Measurements from ENCODE around the gene COL12A1. TPM values are rescaled to one million over a fixed set of nuclear protein-coding genes. Genes with fewer than 3 reads are reported as not detected.

The COL12A1 gene
- total RNA-seq, 2 experiments from 2014 or later: not detected

DNA sequence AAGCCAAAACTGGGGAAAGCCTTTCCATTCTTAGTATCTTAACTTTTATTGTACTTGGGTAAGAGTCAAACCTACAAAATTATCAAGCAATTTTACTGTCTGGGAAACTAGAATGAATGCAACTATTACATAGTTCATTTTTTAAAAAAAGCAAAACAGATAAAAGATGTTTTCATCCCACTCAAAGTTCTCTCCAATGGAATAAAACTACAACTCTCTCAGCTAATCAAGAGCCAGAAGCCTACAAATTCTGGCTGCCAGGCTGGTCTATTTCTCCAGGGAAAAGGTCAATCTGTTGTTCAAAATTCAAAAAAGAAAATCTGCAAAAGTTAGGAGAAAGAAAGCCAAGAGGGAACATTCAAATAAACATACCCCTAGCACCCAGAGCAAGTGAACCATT lies 56.2 kb downstream of the COL12A1 start:
- Histone ChIP-seq H3K27ac (ENCODE audit: low read depth in 1 of 2, low read length in 2 of 2) (no peak overlapping the region), H3K9me3 (ENCODE audit: control insufficient read depth in 1 of 2, insufficient read depth in 1 of 2, low read length in 2 of 2) (no peaks in the 10 kb centered on the region), H3K27me3 (ENCODE audit: control insufficient read depth in 1 of 2, insufficient read depth in 2 of 2, low read length in 2 of 2) (peaks cover 0 to 2% of the 10 kb centered on the region in 2 experiments), H3K4me1 (ENCODE audit: insufficient read depth, low read length) (no peaks in the 10 kb centered on the region), H3K36me3 (ENCODE audit: insufficient read depth, low read length) (no peaks in the 10 kb centered on the region), H3K4me3 (ENCODE audit: low read length) (no peak overlapping the region)
- no peaks in the 10 kb centered on the region for H3K9me3 Mint-ChIP-seq
- DNase-seq: no peak
- no peak overlapping the region for H3K27ac Mint-ChIP-seq
- H3K4me1 Mint-ChIP-seq (ENCODE audit: low read depth): no peaks in the 10 kb centered on the region
- CTCF ChIA-PET: no interaction called here
- TF ChIP-seq, protein P1, sequence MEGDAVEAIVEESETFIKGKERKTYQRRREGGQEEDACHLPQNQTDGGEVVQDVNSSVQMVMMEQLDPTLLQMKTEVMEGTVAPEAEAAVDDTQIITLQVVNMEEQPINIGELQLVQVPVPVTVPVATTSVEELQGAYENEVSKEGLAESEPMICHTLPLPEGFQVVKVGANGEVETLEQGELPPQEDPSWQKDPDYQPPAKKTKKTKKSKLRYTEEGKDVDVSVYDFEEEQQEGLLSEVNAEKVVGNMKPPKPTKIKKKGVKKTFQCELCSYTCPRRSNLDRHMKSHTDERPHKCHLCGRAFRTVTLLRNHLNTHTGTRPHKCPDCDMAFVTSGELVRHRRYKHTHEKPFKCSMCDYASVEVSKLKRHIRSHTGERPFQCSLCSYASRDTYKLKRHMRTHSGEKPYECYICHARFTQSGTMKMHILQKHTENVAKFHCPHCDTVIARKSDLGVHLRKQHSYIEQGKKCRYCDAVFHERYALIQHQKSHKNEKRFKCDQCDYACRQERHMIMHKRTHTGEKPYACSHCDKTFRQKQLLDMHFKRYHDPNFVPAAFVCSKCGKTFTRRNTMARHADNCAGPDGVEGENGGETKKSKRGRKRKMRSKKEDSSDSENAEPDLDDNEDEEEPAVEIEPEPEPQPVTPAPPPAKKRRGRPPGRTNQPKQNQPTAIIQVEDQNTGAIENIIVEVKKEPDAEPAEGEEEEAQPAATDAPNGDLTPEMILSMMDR (IDR thresholded peaks at IDR 0.05): no peak
- peaks cover 25% of the 10 kb centered on the region for H3K27me3 Mint-ChIP-seq
- no peak for ATAC-seq (ENCODE audit: poor library complexity)
- intact Hi-C loops (cut with DNase I, micrococcal nuclease): no loop called here
- POLR2A ChIA-PET: no interaction called here
- H3K4me3 Mint-ChIP-seq: no peak overlapping the region
- H3K36me3 Mint-ChIP-seq (ENCODE audit: low read depth): no peaks in the 10 kb centered on the region

DNA sequence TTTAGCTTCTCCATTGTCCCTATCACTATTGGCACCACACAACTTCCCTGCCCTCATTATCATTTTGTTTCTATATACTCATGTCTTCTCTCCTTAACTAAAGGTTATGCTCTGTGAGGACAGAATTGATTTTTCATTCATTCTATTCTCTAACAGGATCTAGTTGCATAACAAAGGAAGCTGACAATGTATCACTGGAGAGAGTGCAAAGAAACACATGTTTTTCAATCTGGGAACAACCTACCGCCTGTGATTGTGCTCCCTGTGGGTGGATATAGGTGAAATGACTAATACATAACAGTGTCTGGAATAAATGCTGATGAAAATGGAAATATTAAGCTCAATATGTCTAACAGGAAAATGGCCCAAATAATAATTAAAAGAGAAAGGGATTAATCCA lies 56.6 kb downstream of the COL12A1 start:
- no peaks in the 10 kb centered on the region for H3K4me1 ChIP-seq (ENCODE audit: insufficient read depth, low read length)
- Mint-ChIP-seq H3K27ac (no peak overlapping the region), H3K9me3 (no peaks in the 10 kb centered on the region), H3K4me1 (ENCODE audit: low read depth) (no peaks in the 10 kb centered on the region), H3K36me3 (ENCODE audit: low read depth) (no peaks in the 10 kb centered on the region), H3K27me3 (peaks cover 22% of the 10 kb centered on the region), H3K4me3 (no peak overlapping the region)
- H3K27me3 ChIP-seq (ENCODE audit: control insufficient read depth in 1 of 2, insufficient read depth in 2 of 2, low read length in 2 of 2): peaks cover 0 to 2% of the 10 kb centered on the region in 2 experiments
- POLR2A ChIA-PET: no interaction called here
- CTCF ChIA-PET: no interaction called here
- no peak overlapping the region for H3K4me3 ChIP-seq (ENCODE audit: low read length)
- intact Hi-C loops (cut with DNase I, micrococcal nuclease): no loop called here
- no peaks in the 10 kb centered on the region for H3K36me3 ChIP-seq (ENCODE audit: insufficient read depth, low read length)
- no peak for DNase-seq
- ATAC-seq (ENCODE audit: poor library complexity): no peak
- TF ChIP-seq, protein P1 (IDR thresholded peaks at IDR 0.05): no peak
- H3K9me3 ChIP-seq (ENCODE audit: control insufficient read depth in 1 of 2, insufficient read depth in 1 of 2, low read length in 2 of 2): no peaks in the 10 kb centered on the region
- H3K27ac ChIP-seq (ENCODE audit: low read depth in 1 of 2, low read length in 2 of 2): no peak overlapping the region

DNA sequence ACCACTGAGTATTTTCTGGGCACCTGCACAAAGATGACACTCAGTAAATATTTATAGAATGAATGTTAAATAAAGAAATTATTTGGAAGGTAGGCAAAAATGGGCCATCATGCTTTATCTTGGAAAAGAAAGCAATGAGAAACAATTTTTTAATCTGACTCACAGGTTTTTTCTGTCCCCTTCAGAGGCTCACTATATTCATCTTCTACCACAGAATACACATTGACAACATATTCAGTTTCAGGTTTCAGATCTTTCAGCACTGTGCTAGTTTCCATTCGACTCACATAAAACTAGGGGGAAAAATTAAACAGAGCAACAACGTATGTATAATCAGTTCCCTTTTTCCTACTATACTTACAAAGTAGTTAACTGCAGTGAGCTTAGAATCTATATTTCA lies 58.3 kb downstream of the COL12A1 start:
- Histone ChIP-seq H3K4me1 (ENCODE audit: insufficient read depth, low read length) (no peaks in the 10 kb centered on the region), H3K9me3 (ENCODE audit: control insufficient read depth in 1 of 2, insufficient read depth in 1 of 2, low read length in 2 of 2) (no peaks in the 10 kb centered on the region), H3K27ac (ENCODE audit: low read depth in 1 of 2, low read length in 2 of 2) (no peak overlapping the region), H3K27me3 (ENCODE audit: control insufficient read depth in 1 of 2, insufficient read depth in 2 of 2, low read length in 2 of 2) (peaks cover 0 to 2% of the 10 kb centered on the region in 2 experiments), H3K4me3 (ENCODE audit: low read length) (no peak overlapping the region), H3K36me3 (ENCODE audit: insufficient read depth, low read length) (no peaks in the 10 kb centered on the region)
- intact Hi-C loops (cut with DNase I, micrococcal nuclease): no loop called here
- ATAC-seq (ENCODE audit: poor library complexity): no peak
- Mint-ChIP-seq H3K4me1 (ENCODE audit: low read depth) (no peaks in the 10 kb centered on the region), H3K9me3 (no peaks in the 10 kb centered on the region), H3K4me3 (no peak overlapping the region), H3K27ac (no peak overlapping the region), H3K27me3 (peaks cover 21% of the 10 kb centered on the region), H3K36me3 (ENCODE audit: low read depth) (no peaks in the 10 kb centered on the region)
- DNase-seq: no peak
- TF ChIP-seq, protein P1 (IDR thresholded peaks at IDR 0.05): no peak
- CTCF ChIA-PET: no interaction called here
- POLR2A ChIA-PET: no interaction called here
